ENCODE measurements around the gene UTP20.

DNA sequence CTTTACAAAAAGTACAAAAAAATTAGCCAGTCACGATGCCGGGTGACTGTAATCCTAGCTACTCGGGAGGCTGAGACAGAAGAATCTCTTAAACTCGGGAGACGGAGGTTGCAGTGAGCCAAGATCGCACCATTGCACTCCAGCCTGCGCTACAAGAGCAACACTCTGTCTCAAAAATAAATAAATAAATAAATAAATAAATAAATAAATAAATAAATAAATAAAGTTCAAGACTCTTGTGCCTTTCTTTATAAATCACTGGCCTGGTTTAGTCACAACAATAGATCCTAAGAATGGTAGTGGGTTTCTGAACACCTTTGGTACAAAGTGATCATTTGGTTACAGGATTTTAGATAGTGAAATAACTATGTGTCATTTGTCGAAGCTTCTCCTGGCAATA is 81.5 kb downstream of the UTP20 start:
- TF ChIP-seq FOXP2 (optimal IDR thresholded peaks at IDR 0.05; ENCODE audit: control extremely low read depth, extremely low read length, insufficient read depth) (no peak), EZH2 (IDR thresholded peaks at IDR 0.05) (no peak), POLR2AphosphoS5 (IDR thresholded peaks at IDR 0.05; ENCODE audit: borderline replicate concordance, low read depth, low read length) (no peak)

All from SK-N-MC (cell line).